Activated CD8-positive, alpha-beta memory T cell treated with anti-CD3 and anti-CD28 coated beads, Interleukin-2, amount 50 U/mL, for 24 hours (primary cell): Measurements from ENCODE around the gene FRG2.
"Not testable (repeated sequence)": the region's sequence is repeated elsewhere in the genome, so short reads cannot be mapped to it uniquely, and the experiment has no call there.

Source experiments
- DNase-seq: peaks from one replicate; pipeline ENCODE4 v3.0.0-alpha.2; 2020; ENCODE audit errors: extremely low read depth

Gene FRG2

DNA sequence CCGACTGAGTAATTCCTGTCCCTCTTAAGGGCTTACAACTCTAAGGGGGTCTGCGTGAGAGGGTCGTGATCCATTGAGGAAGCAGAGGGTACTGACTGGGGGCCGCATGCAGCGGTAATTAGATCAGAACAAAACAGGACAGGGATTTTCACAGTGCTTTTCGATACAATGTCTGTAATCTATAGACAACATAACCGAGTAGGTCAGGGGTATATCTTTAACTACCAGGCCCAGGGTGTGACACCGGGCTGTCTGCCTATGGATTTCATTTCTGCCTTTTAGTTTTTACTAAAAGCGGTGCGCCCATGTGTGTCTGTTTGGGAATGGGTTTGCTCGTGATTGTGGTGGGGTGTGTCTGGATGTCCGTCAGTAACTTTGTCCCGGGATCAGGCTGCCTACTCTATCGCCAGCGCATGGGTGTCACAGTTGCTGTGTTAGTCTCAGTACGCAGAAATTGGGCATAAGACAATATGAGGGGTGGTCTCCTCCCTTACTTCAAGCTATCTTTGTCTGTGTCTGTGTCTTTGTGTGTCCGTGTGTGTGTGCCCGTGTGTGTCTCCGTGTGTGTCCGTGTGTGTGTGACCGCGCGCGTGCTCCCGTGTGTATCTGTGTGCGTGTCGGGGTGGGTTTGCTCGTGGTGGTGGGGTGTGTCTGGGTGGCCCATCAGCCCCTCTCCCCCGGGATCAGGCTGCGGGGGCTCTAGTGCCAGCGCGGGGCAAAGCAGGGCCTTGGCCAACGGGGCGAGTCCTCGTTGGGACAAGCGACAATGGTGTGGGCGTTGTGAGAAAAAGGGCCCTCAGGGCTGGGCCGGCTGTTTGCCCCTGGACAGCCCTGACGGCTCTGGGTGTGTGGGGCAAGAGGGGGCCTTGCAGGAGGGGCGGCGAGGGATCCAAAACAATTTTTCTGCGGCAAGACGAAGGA lies 10.4 kb downstream of the FRG2 start:
- no peak for DNase-seq

DNA sequence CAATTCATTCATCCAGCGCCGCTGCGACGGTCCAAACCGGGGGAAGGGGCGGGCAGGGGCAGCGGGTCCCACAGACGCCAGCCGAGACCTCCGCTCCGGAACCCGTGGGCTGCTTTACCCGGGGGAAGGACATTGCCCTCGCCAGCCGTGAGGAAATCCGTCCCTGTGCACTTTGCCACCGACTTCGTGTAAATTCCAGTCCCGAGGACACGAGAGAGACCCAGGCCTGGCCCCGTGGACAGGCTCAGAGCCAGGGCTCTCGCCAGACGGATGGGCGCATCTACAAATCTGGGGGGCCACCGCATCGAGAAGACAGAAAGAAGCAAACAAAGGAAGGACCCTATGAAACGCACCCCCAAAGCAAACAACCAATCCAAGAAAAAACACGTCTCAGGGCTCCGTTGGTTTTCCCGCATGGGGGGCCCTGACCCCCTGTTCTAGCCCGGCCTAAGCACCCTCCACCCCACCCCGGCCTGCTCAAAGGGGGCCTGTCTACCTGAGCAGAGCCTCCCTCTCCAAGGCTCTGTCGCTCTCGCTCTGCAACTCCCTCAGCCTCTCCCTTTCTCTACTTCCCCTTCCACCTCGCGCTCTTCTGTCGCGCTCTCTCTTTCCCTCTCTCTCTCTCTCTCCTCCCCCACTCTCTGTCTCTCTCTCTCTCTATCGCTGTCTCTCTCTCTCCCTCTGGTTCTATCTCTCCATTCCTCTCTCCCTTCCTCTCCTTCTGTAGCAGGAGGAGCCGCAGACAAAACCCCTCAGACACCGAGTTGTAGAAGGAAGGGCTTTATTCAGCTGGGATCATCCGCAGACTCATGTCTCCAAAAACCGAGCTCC lies 11.3 kb downstream of the FRG2 start:
- DNase-seq = no peak

DNA sequence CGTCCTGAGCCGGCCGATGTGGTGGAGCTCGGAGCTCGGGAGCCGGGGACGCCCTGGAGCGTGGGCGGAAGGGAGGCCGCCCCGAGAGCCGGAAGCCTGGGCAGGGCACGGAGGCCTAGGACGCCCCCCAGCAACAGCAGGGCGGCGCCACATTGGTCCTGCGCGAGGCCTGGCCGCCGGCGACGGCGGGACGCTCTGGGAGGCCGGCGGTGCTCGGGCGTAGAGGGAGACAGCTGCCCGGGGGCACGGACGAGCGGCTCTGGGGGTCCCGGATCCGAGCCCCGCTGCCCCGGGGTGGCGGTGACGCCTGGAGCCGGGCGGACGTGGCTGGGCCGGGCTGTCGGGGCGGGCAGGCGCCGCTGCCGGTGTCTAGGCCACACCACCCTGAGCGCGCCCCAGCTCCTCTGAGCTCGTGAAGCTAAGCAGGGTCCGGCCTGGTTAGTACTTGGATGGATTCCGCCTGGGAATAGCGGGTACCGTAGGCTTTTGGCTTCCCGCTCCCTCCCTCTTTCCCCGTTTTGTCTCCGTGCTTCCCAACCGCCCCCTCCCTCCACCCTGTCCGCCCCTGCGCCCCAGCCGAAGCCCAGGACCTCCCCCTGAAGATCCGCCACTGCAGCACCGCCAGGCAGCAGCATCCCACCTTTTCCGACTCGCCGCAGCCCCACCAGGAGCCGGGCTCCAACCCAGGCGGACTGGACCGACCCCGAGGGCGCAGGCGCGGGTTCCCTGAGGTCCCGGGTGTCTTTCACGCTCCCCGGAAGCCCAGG lies 12.1 kb downstream of the FRG2 start:
- DNase-seq = no peak

DNA sequence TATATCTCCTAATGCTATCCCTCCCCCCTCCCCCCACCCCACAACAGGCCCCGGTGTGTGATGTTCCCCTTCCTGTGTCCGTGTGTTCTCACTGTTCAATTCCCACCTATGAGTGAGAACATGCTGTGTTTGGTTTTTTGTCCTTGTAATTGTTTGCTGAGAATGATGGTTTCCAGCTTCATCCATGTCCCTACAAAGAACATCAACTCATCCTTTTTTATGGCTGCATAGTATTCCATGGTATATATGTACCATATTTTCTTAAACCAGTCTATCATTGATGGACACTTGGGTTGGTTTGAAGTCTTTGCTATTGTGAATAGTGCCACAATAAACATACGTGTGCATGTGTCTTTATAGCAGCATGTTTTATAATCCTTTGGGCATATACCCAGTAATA lies 37.1 kb downstream of the FRG2 start:
- DNase-seq = not testable (repeated sequence)

DNA sequence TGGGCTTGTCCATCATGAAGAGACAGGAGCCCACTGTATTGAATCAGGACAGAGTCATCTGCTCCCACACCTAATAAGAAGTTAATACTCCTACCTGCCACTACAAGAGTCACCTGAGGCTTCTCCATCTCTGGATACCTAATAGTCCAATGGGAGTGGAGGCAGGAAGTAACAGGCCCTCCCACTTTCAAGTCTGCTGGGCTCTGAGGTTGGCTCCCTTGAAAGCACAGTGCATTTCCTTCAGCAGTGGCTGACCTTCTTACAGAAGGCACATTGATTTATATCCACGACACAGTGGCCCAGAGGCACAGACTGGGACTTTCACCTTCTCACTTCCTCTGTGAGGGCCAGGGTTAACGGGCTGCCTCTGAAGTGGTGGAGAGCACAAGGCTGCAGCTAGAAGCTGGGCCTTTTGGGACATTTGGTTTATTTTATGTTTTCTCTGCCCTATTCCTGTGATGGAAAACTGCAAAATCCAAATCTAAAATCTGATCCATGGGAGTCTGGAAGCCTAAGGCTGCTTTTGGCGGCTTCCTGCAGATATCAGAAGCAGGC lies 38.1 kb downstream of the FRG2 start:
- no peak for DNase-seq

DNA sequence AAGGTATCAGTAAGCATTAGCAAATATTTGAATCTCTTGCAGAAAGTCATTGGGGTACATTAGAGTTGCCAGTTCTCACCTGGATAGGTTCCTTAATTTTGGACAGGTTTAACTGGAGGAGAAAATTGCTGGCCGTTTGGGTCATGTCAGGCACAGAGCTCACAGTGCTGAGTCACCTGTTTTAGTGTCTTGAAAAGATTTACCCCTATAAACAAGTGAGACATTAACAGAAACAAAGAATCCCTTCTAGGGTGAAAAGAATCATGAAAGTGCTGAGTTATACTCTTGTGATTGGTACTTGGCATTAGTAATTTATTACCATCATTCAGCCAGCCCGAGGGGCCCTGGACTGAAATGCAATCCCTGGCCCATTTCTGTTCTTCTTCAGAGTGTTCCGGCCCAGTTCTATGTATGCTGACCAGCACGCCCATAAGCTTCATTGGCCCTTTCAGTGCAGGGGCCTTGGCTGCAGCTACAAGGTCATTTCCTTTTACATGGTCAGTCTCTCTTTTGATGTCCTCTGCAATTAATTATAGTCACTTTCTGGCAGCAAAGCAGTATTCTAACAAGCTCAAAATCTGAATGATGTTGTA lies 41.3 kb downstream of the FRG2 start:
- not testable (repeated sequence) for DNase-seq

DNA sequence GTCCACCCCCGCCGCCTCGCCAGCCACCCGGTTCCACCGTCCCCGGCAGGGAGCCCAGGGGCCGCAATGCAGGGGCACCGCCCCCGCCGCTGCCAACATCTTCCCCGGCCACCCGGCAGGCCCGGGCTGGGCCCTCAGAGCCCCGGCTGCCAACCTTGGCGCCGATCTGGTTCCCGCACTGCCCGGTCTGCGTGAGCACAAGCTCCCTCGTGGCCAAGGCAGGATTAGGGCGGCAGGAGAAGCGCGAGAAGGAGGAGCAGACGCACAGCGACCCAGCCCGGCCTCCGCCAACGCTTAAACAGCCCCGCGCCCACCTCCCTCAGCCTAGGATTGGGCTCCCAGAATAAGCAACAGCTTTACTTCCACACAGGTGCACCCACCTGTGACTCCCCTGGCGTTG lies 42.4 kb downstream of the FRG2 start:
- not testable (repeated sequence) for DNase-seq

DNA sequence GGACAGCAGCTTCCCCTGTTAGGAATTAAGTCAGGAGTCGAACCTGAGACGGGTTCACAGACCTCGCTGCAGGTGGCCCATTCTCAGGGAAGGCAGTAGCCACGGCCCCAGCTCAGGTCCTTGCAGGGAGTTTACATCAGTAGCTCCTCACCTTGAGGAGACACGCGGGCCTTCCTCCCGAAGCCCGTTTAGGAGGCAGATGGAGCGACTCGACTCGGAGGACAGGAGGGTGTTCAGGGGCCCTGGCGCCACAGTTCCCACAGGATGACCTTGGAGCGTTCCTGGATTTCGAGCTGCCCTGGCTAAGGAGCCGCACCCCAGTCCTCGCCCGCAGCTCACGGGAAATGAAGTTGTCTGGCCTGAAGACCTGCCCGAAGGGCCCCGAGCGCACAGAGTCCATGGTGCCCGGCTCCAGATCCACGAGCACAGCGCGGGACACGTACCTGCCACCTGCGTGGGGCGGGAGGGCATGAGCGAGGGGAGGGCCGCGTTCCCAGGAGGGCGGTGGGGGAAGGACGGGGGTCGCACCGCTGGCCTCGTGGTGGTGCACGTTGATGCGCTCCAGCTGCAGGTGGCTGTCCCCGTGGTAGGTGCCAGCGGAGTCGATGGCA lies 43.0 kb downstream of the FRG2 start:
- not testable (repeated sequence) for DNase-seq

DNA sequence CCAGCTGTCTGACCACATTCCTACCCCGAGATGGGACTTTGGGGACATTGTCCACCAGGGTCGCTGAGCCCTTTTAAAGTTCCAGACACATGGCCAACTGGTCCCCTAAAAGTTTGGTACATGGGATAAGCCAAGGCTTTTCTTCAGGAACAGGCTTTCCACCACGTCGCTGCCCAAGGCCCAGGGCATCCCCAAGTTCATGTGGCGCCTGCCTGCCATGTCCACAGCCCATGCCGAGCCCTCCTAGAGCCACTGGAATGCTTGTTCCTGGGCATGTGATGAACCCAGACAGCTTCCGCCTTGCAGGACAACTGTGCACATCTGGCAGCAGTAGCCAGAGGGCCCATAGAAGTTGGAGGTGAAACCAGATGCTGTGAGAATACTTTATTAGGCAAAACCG lies 45.1 kb downstream of the FRG2 start:
- no peak for DNase-seq

DNA sequence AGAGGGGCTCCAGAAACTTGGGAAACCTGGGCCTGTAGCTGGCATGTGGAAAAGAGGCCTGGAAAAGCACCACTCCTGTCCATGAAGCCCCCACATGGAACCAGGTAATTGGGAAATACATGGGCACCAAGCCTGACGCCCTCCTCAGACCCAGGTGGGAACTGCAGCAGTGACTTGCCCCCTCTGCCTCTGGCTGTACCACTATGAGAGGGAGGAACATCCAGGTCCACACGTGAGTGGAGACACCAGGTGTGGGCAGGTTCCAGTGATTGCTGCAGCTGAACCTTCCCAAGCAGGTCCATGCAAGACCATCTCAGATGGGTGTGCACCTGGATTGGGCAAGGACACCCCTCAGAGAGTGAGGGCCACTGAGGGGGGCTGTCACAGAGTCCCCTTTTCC lies 46.8 kb downstream of the FRG2 start:
- not testable (repeated sequence) for DNase-seq

DNA sequence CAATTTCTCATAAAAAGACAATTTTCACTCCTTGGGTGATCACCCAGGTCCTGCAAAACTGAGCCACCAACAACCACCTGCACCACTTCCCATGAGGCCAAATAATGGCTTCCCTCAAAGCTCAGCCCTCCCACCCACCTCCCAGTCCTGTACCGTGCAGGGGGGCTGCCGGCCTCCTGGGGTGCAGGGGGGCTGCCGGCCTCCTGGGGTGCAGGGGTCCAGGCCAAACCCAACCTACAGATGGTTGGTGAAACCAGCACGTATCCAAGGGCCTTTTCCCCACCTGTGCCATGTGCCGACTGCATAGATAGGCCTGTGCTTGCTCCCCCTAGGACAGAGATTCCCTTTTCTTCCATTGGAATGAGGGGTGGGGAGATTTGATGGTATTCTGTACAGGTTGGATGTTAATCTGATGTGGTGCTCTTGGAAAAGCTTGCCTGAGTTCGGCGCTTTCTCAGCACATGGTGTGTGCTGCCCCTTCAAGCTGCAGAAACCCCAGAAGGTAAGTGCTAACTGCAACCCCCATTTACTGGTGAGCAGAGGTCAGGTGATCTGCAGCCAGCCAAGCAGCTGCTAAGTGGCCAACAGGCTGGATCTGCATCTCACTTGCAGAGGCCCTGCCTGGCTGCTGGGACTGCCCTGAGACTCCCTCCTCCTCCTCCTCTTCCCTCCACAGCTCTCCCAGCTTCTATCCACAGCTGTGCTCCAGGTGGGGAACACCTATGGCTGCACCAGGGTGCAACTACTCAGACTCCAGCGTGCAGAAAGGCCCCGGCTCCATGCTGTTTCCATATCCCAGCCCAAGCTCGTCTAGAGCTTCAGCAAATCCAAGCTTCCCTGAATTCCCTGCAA lies 47.6 kb downstream of the FRG2 start:
- no peak for DNase-seq
